ENCODE data around the gene TMEM209.
A peak's percentile ranks its signal among the peaks of the same experiment; 100 is the strongest.
"Not testable (repeated sequence)": the region's sequence is repeated elsewhere in the genome, so short reads cannot be mapped to it uniquely, and the experiment has no call there.

The TMEM209 gene

DNA sequence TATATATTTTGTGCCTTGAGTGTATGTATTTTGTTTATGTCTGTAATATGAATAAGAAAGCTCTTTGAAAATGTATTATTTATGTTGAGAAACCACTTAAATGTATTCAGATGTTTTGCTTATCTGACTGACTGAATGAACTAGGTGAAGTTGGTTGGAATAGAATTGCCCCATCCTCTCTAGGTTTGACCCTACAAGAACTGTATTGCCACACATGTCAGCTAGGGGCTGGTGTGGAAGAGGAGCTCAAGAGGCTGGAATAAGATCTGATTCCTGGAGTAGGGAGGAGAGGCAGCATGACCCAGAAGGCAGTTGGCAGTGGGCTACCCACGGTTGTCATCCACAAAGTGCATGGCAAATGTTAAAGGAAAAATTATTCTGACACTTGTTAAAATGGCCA is 11.5 kb upstream of the TMEM209 start:
- DNase-seq, result no peak

DNA sequence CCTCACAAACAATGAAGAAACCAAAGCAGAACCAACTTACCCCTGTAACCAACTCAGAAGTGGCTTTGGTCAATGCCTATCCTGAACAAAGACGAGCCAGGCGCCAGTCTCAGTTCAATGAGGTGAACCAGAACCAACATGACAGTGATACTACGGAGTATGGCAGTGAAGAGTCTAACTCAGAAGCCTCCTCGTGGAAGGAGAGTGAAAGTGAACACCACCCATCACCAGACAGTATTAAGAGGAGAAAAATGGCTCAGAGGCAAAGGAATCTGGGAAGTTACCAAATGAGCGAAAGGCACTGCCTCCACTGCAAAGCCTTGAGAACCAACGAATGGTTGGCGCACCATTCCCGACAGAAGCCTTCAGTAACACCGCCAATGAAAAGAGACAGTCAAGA is 10.8 kb upstream of the TMEM209 start:
- no peak for DNase-seq

DNA sequence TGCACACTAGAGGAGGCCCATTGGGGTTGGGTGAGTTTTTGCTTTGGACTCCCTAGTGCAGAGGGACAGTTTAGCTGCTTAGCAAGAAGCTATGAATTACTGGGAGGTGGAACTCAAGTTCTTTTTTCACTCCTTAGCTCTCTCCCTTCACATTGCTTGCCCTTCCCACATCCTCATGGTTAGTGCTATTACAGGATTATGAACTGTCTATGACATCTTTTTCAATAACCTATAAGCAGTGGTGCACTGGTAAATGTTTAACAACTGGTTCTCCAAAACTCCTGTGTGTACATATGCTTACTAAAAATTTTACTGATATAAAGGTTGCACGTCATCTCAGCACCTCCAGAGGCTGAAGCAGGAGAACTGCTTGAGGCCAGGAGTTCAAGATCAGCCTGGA is 8.6 kb upstream of the TMEM209 start:
- no peak for DNase-seq

DNA sequence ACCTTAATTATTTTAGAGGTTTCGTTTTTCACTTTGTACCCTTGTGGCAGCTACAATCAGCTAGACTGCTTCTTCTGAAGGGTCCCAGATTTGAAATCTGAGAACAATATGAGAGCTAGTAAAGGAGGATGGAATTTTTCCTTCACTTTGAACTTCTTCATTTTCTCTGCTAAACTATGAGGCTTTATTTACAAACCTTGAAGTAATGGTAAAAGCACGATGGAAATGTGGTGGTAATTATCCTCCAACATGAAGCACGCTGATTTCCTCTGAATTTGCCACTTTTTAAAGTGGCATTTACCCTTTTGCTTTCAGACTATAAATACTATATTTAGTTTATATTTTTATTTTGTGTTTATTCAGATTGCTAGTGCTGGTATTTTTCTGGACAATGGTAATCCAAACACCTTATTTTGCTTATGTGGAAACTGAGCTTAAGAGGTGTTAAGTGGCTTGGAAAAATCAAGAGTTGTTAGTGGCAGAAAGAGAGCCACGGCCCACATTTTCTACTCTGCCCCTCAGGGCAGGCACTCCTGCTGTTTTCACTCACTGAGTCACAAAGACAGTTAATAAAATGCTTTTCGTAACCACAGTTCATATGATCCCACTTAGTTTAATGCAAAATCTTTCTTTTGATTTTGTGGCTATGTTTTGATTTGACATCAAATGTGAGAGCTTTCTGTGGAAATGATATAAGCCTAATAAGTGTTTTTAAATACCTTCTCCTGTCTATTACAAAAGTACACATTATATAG is 5.2 kb upstream of the TMEM209 start:
- DNase-seq, result peak; percentile 56

DNA sequence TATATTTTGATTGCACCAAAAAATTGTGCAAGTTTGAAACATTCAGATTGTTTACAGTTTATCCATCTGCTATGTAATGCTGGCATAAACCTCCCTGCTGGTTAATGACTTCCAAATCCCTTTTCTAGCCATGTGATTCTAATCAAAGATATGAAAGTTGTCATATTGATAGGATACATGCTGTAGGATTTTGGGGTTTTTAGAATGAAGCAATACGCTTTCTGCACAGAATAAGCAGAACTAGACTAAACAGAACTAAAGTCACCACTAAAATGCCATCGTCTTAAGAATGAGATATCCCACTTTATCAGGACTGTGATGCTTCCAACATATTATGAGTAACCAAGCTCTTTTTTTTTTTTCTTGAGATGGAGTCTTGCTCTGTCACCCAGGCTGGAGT is 3.3 kb upstream of the TMEM209 start:
- DNase-seq, result no peak

DNA sequence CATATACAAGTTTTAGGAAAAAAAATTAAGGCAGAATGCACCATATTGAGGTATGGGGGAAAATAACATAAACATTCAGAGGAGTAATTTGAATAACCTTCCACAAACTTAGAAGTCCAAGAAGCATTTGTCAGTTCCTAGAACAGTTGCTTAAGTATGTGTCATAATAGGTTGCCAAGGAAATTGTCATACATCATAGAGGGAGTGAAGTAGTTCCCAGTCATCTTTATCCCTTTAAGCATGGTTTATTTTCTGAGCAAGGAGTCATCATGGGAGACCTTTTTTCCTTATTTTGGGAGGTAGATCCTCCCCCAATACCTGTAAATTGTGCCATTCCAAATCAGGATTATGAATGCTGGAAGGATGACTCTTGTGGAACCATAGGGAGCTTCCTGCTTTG is 2.4 kb upstream of the TMEM209 start, which contains the start of gene SSMEM1:
Gene SSMEM1 (plus strand): TSS at position 219 of the 400 bp plus-strand sequence. CDS start 51 bp downstream, at position 270.
- DNase-seq, result peak; percentile 72

DNA sequence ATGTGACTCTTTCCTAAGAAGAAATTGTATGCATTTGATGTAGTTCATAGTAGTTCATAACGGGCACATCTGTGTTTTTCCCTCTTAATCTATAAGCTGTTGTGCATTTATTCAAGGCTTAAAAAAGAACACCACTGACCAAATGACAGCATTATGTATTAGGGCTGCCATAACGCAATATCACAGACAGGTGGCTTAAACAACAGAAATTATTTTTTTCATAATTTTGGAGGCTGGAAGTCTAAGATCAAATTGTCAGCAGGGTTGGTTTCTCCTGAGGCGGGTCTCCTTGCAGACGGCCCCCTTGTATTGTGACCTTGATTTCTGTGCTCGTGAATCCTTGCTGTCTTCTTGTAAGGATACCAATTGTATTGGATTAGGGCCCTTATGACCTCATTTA is 1.8 kb upstream of the TMEM209 start:
- DNase-seq, result no peak

DNA sequence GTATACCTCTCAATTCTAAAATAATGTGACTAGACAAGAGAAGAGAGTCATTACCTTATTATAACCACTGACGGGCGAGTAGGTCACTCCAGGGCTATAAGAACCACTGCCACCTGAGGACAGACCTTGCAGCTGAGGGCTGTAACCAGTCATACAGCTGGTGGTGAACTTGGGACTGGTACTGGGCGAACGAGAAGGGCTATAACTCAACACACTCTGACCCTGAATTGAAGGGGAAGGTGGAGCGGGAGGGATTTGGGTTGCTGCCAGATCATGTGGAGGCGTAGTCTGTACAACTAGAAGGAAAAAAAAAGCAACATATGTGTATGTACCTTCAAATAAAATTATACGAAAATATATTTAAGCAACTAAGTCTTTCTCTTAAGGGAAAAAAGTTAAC is 3.4 kb downstream of the TMEM209 start:
- DNase-seq, result no peak

DNA sequence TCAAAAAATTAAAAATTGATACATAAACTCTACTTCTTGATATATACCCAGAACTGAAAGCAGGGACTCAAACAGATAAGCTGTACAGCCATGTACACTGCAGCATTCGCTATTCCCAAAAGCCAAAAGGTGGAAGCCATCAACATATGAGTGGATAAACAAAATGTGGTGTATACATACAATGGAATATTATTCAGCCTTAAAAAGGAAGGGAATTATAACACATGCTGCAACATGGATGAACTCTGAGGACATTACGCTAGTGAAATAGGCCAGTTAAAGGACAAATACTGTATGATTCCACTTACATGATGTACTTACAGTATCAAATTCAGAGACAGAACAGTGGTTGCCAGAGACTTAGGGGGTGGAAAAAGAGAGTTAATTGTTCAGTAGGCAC is 8.1 kb downstream of the TMEM209 start:
- DNase-seq, result no peak

DNA sequence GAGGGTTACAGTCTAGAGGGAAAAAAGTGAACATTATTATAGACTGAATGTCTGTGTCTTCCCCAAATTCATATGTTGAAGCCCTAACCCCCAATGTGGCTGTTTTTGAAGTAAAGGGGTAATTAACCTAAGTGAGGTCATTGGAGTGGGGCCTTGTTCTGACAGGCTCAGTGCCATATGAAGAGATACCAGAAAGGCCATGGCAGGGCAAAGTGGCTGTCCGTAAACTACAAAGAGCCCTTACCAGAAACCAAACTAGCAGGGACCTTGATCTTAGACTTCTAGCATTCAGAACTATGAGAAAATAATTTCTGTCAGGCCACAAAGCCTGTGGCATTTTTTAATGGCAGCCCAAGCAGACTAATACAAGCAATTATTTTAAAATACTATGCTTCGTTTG is 8.7 kb downstream of the TMEM209 start:
- DNase-seq, result no peak

DNA sequence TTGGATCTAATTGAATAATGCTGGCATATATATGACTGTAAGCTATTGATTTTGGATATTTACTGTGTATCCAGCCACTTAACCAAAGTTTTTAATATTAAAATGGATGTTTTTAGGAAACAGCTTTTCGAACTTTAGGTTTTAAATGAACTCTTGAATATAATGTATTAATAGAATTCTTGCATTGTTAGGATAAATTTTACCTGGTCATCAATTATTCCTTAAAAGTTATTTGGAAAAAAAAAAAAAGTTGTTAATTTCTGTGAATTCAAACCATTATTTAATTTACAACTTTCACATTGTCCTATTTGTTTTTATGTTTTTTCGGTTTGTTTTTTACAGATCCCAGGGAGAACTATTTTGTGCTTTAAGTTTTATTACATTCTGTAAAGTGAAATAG is 9.8 kb downstream of the TMEM209 start:
- no peak for DNase-seq

DNA sequence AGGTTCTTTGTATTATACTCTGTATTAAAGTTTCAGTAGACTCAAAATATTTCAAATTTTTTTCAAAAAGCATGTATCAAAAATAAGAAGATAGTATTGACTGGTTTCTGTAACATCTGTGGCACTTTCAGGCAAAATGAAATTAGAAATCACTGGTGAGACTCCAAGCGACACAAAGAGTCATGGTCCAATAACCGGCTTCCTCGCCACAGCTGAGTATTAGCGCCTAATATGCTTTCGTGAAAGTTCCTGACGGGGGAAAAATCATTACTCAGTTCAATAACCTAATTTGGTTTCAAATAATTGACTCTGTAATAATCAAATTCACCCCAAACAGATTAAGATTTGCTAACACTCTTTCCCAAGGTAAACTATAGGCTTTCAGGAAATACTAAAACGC is 13.4 kb downstream of the TMEM209 start:
- DNase-seq, result no peak

DNA sequence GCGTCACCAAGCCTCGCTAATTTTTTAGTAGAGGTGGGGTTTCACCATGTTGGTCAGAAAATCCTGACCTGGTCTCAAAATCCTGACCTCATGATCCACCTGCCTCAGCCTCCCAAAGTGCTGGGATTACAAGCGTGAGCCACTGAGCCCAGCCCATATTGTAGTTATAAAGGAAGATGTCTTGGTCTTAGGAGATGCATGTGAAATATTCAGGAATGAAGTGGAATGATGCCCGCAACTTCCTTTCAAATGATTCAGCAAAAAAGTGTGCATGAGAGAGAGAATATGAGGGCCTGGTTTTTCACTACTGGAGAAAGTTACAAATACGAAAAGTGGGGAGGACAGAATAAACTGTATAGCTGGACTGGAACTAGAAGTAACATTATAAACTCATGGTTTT is 15.9 kb downstream of the TMEM209 start:
- peak; percentile 77 for DNase-seq

DNA sequence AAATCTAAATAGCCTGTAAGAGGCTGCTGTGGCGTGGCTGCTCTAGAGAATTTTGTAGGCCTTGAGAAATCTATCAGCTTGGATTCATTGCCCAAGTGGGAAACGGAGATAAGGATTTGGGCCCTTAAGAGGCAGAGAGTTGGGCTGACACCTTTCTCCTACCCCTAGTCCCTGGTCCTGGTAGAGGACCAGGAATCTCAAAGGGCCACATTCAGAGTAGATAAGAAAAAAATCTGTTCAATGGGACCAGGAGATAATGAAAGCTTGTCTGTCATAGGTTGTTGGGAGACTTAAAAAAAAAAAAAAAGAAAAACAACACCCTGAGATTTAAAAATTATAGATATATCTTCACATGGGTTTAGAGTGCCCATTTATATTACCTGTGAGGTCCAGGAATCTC is 17.8 kb downstream of the TMEM209 start:
- DNase-seq, result no peak

DNA sequence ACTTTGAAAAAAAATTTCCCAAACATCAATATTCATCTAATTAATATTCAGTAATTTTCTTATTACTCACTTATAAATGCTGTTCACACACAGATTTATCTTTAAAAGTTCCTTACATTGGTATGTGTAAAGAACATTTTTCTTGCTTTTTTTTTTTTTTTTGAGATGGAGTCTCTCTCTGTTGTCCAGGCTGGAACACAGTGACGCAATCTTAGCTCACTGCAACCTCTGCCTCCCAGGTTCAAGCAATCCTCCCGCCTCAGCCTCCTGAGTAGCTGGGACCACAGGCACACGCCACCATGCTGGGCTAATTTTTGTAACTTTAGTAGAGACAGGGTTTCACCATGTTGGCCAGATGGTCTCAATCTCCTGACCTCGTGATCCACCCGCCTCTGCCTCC is 20.9 kb downstream of the TMEM209 start:
- DNase-seq, result not testable (repeated sequence)

DNA sequence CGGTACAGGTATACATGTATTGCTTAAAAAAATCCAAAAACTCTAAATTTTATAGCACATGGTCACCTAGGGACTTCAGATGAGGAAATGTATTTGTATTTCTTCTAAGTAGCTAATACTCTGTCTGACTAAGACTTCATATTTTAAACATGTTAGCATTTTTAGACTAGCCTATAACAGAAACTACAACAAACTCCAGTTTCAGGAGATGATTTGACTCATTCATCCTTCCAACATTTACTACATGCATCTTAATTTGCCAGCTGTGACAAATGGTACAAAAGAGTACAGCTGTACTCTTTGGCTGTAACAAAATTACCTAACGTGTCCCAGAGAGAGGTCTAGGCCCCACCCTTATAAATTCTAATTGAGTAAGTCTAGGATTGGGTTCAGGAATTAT is 22.2 kb downstream of the TMEM209 start:
- DNase-seq, result no peak

DNA sequence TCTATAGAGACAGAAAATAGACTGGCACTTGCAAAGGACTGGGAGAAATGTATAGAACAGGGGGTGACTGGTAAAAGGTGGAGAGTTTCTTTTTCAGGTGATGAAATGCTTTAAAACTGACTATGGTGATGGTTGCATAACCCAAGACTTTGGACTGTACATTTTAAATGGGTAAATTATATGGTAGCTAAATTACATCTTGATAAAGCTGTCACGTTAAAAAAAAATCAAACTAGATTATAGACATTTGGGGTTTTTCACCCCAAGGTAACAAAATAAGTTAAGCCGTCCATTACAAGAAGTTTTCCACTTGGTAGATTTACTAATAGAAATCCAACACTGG is 24.0 kb downstream of the TMEM209 start:
- no peak for DNase-seq

DNA sequence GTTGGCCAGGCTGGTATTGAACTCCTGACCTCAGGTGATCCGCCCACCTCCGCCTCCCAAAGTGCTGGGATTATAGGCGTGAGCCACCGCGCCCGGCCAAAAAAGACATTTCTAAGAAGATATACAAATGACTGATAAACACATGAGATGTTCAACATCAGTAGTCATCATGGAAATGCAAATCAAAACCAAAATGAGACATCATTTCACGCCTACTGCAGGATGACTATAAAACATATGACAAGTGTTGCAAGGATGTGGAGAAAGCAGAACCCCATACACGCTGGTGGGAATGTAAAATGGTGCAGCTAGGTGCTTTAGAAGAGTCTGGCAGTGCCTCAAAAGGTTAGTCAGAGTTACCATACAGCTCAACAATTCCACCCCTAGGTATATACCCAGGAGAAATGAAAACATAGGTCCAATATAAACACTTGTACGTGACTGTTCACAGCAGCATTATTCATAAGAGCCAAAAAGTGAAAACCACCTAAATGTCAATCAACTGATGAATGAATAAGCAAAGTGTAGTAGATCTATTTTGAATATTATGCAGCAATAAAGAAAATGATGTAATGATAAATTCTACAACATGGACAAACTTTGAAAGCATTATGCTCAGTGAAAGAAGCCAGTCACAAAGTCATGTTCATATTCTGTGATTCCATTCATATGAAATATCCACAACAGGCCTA is 24.5 kb downstream of the TMEM209 start:
- DNase-seq, result peak; percentile 23

DNA sequence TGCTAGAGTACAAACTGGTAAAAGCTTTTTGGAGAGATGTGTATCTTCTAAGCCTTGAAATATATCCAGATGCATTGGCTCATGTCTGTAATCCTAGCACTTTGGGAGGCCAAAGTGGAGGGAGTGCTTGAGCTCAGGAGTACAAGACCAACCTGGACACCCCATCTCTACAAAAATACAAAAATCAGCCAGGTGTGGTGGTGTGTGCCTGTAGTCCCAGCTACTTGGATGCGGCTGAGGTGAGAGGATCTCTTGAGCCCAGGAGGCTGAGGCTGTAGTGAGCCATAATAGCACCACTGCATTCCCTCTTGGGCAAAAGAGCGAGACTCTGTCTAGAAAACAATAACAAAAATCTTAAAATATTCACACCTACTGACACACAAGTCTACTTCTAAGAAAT is 25.6 kb downstream of the TMEM209 start:
- no peak for DNase-seq

DNA sequence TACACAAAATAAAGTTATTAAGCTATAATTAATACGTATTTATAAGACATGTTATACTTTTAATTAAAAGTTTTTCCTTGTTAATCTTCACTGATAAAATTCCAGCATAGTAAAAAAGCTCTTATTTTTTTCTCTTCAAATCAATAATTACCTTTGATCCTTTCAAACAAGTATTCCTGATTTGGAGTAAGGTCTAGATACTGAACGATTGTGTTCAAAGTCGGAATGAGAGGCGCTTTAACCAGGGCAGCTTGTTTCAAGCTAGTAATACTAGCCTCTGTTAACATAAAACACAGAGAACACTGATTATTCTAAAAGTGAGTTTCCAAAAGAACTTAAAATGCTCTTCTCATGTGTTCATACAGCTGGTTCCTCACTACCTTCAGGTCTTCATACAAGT is 27.0 kb downstream of the TMEM209 start:
- no peak for DNase-seq

DNA sequence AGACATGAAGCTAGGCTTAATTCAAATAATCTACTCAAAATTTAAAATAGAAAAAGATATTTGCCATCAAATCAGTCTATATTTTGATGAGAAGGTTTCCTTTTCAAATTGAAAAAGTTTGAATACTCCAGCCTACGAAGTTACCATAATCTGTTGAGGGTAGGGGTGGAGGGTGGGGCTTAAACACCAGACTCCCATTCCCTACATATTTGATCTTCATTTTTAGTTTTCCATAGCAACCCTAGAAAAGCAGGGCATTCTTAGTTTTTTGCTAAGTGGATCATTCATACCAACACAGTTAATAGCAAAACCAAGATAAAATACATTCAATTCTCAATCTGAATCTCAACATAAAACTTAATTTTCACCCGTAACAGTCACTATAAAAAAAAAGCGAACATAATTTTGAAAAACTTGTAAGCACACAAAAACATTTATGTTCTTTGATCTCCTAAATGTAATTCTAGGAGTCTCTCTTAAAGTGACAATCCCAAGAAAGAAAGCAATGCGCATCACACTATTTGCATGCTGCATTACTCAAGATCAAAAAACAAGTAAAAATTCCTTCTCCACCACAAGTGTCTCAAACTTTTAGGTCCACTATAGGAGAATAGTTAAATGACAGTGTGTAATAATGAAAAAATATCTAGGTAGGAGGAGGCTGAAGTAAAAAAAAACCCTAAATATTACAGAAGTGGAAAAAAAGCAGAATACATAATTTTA is 30.8 kb downstream of the TMEM209 start:
- DNase-seq, result no peak

DNA sequence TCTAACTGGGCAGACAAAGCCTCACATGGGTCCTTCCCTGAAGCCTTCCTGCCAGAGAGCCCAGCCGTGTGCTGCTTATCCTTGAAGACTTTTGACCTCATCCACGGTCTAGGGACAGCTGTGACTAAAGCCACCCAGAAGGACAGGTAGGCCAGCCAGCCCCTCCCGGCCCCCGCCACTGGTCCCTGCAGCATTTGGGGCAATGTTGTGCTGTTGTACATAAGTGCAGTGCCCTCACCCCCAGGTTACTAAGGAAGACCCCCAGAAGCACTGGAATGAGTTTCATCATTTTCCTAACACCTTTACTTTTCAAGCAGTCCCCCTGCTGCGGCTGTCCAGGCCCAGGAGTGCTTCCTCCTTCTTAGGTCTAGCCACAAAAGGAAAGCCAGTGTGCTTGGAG is 43.0 kb downstream of the TMEM209 start:
- DNase-seq, result no peak

DNA sequence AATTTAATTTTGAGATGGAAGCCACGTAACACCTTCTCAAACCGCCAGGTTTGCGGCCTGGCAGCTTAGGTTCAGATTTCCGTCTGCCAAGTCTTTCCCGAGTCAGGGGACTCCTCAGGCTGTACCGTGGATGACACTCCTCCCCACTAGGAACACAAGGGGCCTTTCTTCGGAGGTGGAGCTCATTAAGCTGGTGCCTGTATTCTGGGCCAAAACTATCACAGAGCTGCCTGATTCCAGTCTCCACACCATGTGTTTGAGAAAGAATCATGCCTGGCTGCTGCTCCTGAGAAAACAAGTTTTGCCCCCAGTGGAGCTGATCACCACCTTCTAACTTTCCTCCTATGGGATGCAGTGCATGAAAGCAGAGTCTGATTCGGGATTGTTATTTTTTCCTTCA is 44.8 kb downstream of the TMEM209 start:
- no peak for DNase-seq

DNA sequence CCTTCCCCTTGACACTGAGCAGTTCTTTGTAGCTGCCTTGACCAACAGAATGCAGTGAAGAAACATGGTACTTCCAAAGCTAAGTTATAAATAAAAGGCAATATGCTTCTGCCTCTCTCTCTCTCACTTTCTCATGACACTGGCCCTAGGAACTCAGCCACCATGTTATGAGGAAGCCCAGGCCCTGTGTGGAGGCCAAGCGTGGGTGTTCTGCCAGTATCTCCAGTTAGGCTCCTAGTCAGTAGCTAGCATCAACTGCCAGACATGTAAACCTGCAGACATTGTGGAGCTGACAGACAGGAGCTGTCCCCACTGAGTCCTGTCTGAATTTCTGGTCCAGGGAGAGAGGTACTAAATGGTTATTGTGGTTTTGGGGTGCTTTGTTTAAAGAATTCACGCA is 45.2 kb downstream of the TMEM209 start:
- DNase-seq, result no peak
